Esophagus squamous epithelium (tissue), 4 donors: ENCODE results near the gene KSR2.
"Not testable (repeated sequence)": the region's sequence is repeated elsewhere in the genome, so short reads cannot be mapped to it uniquely, and the experiment has no call there.

Experiments used
- CTCF ChIP-seq, 6 experiments: fragments of 450-650 bp in 4 of 6; fragments of 200-600 bp in 2 of 6; sonication (generic) in 2 of 6; IDR thresholded peaks; one replicate each; pipeline ENCODE4 v1.5.1; 2016 to 2019; ENCODE audit warnings: antibody characterized with exemption in 6 of 6, mild to moderate bottlenecking in 4 of 6, moderate library complexity in 4 of 6
- POLR2A ChIP-seq, 4 donors: fragments of 450-650 bp; IDR thresholded peaks; one replicate each; pipeline ENCODE4 v1.6.1; 2017; ENCODE audit warnings: antibody characterized with exemption in 4 of 4, mild to moderate bottlenecking in 4 of 4, moderate library complexity in 3 of 4

- TF ChIP-seq CTCF, POLR2A (IDR thresholded peaks at IDR 0.05): not testable (repeated sequence)
Observed at GRCh38 chr12:117857139-117857538, 111.7 kb downstream of the KSR2 start.
